HTERT RPE-1 (cell line): ENCODE measurements around the gene ANKFY1.
"Not testable (repeated sequence)": the region's sequence is repeated elsewhere in the genome, so short reads cannot be mapped to it uniquely, and the experiment has no call there.

ENCODE experiments used
- in situ Hi-C: fragments of 300-500 bp; cut with MboI; formaldehyde crosslinking; loops from 4 replicates; pipeline ENCODE4 v1.14.3; 2020; ENCODE audit warnings: low sequenced_read_pairs

Gene ANKFY1

GRCh38 chr17:4221163-4221562, 42.6 kb downstream of the ANKFY1 start:
- in situ Hi-C loops, result no loop called here

GRCh38 chr17:4220655-4221054, 43.1 kb downstream of the ANKFY1 start:
- in situ Hi-C loops, result no loop called here

GRCh38 chr17:4219241-4219640, 44.5 kb downstream of the ANKFY1 start:
- in situ Hi-C loops, result no loop called here

- in situ Hi-C loops, result no loop called here
These were observed 47.8 kb downstream of the ANKFY1 start for GRCh38 chr17:4215882-4216570.

- in situ Hi-C loops, result no loop called here
These were observed 49.6 kb downstream of the ANKFY1 start for GRCh38 chr17:4214157-4214556.

- in situ Hi-C loops, result no loop called here
These were observed 54.2 kb downstream of the ANKFY1 start for GRCh38 chr17:4209611-4210010.

GRCh38 chr17:4208238-4208637, 55.5 kb downstream of the ANKFY1 start:
- in situ Hi-C loops, result no loop called here

GRCh38 chr17:4206962-4207361, 56.8 kb downstream of the ANKFY1 start:
- in situ Hi-C loops, result no loop called here

GRCh38 chr17:4205917-4206316, 57.9 kb downstream of the ANKFY1 start:
- in situ Hi-C loops, result no loop called here

GRCh38 chr17:4204710-4205173, 59.0 kb downstream of the ANKFY1 start:
- in situ Hi-C loops, result no loop called here

- in situ Hi-C loops, result no loop called here
These were observed 59.6 kb downstream of the ANKFY1 start for GRCh38 chr17:4204190-4204589.

GRCh38 chr17:4201226-4201625, 62.6 kb downstream of the ANKFY1 start:
- in situ Hi-C loops, result no loop called here

GRCh38 chr17:4199818-4200402, 63.9 kb downstream of the ANKFY1 start:
- in situ Hi-C loops, result no loop called here

- in situ Hi-C loops, result no loop called here
These were observed 64.8 kb downstream of the ANKFY1 start for GRCh38 chr17:4198995-4199394.

GRCh38 chr17:4195306-4195705, 68.5 kb downstream of the ANKFY1 start:
- in situ Hi-C loops, result no loop called here

- in situ Hi-C loops, result no loop called here
These were observed 69.0 kb downstream of the ANKFY1 start for GRCh38 chr17:4194796-4195195.

- in situ Hi-C loops, result not testable (repeated sequence)
These were observed 73.0 kb downstream of the ANKFY1 start for GRCh38 chr17:4190791-4191190.

- in situ Hi-C loops, result no loop called here
These were observed 74.5 kb downstream of the ANKFY1 start for GRCh38 chr17:4189280-4189679.

GRCh38 chr17:4188076-4188475, 75.7 kb downstream of the ANKFY1 start:
- in situ Hi-C loops, result no loop called here

GRCh38 chr17:4187076-4187475, 76.7 kb downstream of the ANKFY1 start:
- in situ Hi-C loops, result no loop called here

- in situ Hi-C loops, result no loop called here
These were observed 77.4 kb downstream of the ANKFY1 start for GRCh38 chr17:4186357-4186881.

GRCh38 chr17:4185656-4186055, 78.1 kb downstream of the ANKFY1 start:
- in situ Hi-C loops, result no loop called here
